GM10266 (cell line): ENCODE measurements around the gene GVQW3.
A peak's percentile ranks its signal among the peaks of the same experiment; 100 is the strongest.

Experiments
- DNase-seq: peaks from one replicate; pipeline ENCODE4 v3.0.0; 2012; ENCODE audit errors: extremely low spot score
- CTCF ChIP-seq: IDR thresholded peaks from 2 replicates; pipeline ENCODE4 v1.5.1; 2012; ENCODE audit warnings: mild to moderate bottlenecking, low read depth; ENCODE audit not compliant: control insufficient read depth, insufficient read depth; ENCODE audit errors: missing control alignments

GVQW3 gene

GRCh38 chr11:76443268-76443980 is 62.3 kb downstream of the GVQW3 start:
- no peak for DNase-seq
- no peak for TF ChIP-seq CTCF

DNA sequence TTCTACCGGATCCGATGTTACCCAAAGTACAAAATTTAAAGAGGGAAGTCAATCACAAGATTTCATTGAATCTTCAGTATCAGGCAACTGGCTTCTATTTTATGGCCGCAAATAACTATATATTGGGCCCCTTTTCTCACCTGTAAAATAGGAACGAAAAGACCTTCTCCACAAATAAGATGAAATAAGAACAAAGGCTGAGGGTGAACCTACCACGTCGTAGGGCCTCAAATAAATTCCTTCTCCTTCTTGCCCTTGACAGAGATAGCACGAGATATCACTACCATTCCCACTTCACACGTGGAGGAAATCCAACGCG is 62.9 kb downstream of the GVQW3 start:
- DNase-seq, result no peak
- TF ChIP-seq CTCF, result no peak

GRCh38 chr11:76444384-76445120 is 63.4 kb downstream of the GVQW3 start, which contains the start of gene EMSY:
EMSY (plus strand) TSS chr11:76445018; CDS start chr11:76446939, 1,921 bp downstream.
- no peak for TF ChIP-seq CTCF
- DNase-seq, result peak; percentile 88

GRCh38 chr11:76445121-76446084 is 64.3 kb downstream of the GVQW3 start:
- TF ChIP-seq CTCF, result no peak
- peak; percentile 48 for DNase-seq

DNA sequence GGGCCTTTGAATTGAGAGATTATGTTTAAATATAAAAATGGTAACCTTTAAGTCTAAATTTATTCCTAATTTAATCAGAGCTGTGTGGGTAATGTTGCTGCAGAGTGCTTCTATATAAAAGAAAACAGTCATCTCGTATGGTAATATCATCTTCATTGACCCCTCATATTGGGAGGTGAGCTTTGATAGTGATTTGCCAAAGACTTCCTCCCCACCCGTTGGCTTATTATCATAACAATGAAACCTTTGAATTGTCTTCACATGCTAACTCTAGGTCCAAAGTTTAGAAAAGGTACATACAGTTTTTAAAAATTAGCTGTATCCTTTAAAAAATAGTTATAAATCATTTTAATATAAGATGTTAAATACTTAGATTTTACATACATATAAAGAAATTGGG is 67.4 kb downstream of the GVQW3 start:
- no peak for DNase-seq
- no peak for TF ChIP-seq CTCF

GRCh38 chr11:76453248-76453647 is 72.1 kb downstream of the GVQW3 start:
- no peak for DNase-seq
- no peak for TF ChIP-seq CTCF
